ENCODE data around the gene AURKB.

Gene AURKB

GRCh38 chr17:8237886-8238285 is 27.5 kb upstream of the AURKB start:
- no peak for DNase-seq
- H3K4me1 ChIP-seq: no peaks in the 10 kb centered on the region
- no peaks in the 10 kb centered on the region for H3K27me3 ChIP-seq
- H3K9me3 ChIP-seq: no peaks in the 10 kb centered on the region
- no peak for TF ChIP-seq CTCF (IDR thresholded peaks at IDR 0.05; ENCODE audit: low read depth, low read length)
- H3K4me3 ChIP-seq (ENCODE audit: low read depth, low read length): no peak overlapping the region
- H3K36me3 ChIP-seq: 0 out of 2 replicates have a peak, but pooled peaks cover 2% of the 10 kb centered on the region

- no peak overlapping the region for H3K4me3 ChIP-seq (ENCODE audit: low read depth, low read length)
- H3K36me3 ChIP-seq: 0 out of 2 replicates have a peak, but pooled peaks cover 2% of the 10 kb centered on the region
- no peaks in the 10 kb centered on the region for H3K9me3 ChIP-seq
- no peaks in the 10 kb centered on the region for H3K27me3 ChIP-seq
- TF ChIP-seq CTCF (IDR thresholded peaks at IDR 0.05; ENCODE audit: low read depth, low read length): no peak
- no peak for DNase-seq
- H3K4me1 ChIP-seq: no peaks in the 10 kb centered on the region
These were observed 26.8 kb upstream of the AURKB start for GRCh38 chr17:8237175-8237574.

DNA sequence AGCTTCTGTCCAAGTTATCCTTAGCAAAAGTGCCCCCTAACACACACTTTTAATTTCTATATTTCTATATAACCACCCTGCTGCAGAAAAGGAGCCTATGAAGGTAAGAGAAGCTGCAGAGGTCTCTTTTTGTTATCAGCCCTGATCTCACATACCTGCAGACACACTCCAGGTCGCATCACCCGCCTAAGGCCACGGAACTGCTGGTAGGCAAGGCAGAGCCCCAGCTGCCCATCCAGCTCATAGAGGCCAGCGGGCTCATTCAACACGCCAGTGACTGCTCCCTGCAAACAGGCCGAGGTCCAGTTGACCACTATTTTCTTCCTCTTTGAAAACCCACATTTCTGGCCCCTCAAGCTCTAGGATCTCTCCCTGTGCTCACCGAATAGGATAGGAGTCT is 25.3 kb upstream of the AURKB start:
- Histone ChIP-seq H3K4me3 (ENCODE audit: low read depth, low read length) (no peak overlapping the region), H3K4me1 (no peaks in the 10 kb centered on the region), H3K9me3 (no peaks in the 10 kb centered on the region), H3K27me3 (no peaks in the 10 kb centered on the region), H3K36me3 (0 out of 2 replicates have a peak, but pooled peaks cover 2% of the 10 kb centered on the region)
- no peak for TF ChIP-seq CTCF (IDR thresholded peaks at IDR 0.05; ENCODE audit: low read depth, low read length)
- no peak for DNase-seq

DNA sequence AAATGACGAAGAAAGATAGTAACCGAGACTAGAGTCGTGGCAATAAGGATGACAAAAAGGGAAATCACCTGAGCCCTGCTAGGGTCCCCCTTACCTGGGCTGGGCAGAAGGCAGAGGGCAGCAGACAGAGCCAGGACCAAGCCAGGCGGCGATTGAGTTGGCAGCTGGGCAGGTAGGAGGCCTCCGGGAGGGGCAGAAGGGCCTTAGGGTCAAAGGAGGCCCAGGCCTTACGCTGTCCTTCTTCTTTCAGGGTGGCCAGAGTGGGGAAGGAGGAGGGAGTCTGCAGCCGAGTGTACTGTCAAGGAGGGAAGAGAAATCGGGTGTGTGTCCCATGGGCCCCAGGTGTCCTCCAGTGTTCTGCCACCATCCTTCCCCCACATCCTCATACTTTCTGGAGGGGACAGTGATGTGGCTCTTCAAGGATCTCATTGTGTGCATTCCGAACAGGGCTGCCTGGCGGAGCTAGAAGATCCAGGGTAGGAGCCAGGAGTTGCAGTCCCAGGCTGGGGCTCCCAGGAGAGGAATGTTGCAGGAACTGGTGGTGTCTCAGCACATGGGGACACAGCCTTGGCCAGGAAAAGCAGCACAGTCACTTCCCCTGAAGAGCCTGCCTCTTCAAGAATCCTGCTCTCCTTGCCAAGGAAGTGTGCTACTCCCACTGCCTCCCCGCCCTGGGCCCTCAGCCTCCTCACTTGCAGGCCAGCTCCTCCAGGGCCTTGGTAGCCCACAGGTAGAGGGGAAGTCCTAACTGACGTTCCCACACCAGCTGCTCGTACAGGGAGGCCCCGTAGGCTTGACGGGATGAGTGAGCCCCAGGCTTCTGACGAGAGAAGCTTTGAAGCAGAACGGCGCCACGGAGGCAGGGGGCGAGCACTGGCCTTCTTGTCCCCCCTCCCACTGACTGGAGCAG is 24.2 kb upstream of the AURKB start:
- no peak for DNase-seq
- Histone ChIP-seq H3K27me3 (no peaks in the 10 kb centered on the region), H3K9me3 (no peaks in the 10 kb centered on the region), H3K36me3 (0 out of 2 replicates have a peak, but pooled peaks cover 2% of the 10 kb centered on the region), H3K4me1 (no peaks in the 10 kb centered on the region), H3K4me3 (ENCODE audit: low read depth, low read length) (no peak overlapping the region)
- no peak for TF ChIP-seq CTCF (IDR thresholded peaks at IDR 0.05; ENCODE audit: low read depth, low read length)

DNA sequence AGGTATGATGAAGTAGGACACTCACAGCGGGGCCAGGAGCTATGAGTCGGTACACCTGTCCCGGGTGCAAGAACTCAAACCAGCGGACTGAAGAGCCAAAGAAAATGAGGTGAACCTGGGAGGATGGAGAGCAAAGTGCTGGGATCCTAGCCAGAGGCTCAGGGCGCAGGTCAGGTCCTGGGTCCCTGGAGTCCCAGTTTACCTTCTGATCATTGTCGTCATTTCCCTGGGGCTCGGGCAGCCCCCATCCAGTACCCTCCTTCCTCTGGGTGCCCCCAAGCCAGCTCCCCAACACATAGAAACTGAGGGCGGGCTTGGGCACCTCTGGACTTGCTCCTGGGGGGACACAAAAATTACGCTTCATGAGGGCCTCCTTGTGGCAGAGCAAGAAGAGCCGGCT is 21.3 kb upstream of the AURKB start:
- H3K27me3 ChIP-seq: no peaks in the 10 kb centered on the region

More for the DNA sequence above, 21.3 kb upstream of the AURKB start:
- Histone ChIP-seq H3K36me3 (peaks cover 8% of the 10 kb centered on the region; the same call in 1 of the 2 replicates), H3K4me3 (ENCODE audit: low read depth, low read length) (no peak overlapping the region), H3K9me3 (no peaks in the 10 kb centered on the region), H3K4me1 (no peaks in the 10 kb centered on the region)
- no peak for TF ChIP-seq CTCF (IDR thresholded peaks at IDR 0.05; ENCODE audit: low read depth, low read length)
- no peak for DNase-seq

All from BE2C (cell line).